ENCODE measurements around the gene FAM135A.
"Not testable (repeated sequence)": the region's sequence is repeated elsewhere in the genome, so short reads cannot be mapped to it uniquely, and the experiment has no call there.

The FAM135A gene

GRCh38 chr6:70456735-70457134, 43.4 kb downstream of the FAM135A start:
- TF ChIP-seq, protein P1, sequence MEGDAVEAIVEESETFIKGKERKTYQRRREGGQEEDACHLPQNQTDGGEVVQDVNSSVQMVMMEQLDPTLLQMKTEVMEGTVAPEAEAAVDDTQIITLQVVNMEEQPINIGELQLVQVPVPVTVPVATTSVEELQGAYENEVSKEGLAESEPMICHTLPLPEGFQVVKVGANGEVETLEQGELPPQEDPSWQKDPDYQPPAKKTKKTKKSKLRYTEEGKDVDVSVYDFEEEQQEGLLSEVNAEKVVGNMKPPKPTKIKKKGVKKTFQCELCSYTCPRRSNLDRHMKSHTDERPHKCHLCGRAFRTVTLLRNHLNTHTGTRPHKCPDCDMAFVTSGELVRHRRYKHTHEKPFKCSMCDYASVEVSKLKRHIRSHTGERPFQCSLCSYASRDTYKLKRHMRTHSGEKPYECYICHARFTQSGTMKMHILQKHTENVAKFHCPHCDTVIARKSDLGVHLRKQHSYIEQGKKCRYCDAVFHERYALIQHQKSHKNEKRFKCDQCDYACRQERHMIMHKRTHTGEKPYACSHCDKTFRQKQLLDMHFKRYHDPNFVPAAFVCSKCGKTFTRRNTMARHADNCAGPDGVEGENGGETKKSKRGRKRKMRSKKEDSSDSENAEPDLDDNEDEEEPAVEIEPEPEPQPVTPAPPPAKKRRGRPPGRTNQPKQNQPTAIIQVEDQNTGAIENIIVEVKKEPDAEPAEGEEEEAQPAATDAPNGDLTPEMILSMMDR (IDR thresholded peaks at IDR 0.05; ENCODE audit: control insufficient read depth, insufficient read depth, low read depth, low read length, missing control alignments), result no peak
- no peak for DNase-seq (ENCODE audit: low read depth)
- no peak overlapping the region for H3K4me3 ChIP-seq (ENCODE audit: control insufficient read depth, low read depth, low read length)

DNA sequence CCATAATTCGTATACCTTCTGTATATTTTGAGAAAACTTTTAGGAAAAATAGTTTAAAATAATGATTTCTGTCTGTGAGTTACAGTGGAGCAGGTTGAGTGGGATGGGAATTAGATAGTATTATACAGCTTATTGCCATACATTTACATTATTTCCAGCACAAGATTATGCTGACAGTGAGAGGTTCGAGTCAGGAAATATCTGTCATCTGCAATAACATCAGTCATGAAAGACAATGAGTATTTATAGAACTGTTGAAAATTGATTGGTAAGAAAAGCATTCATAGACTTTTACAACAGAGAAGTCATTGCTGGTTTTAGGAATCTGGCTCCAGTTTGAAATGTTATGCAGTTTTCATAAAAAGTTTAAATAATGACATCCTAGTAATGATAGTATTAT, 45.9 kb downstream of the FAM135A start:
- H3K4me3 ChIP-seq (ENCODE audit: control insufficient read depth, low read depth, low read length), result no peak overlapping the region
- DNase-seq (ENCODE audit: low read depth), result no peak
- TF ChIP-seq, protein P1 (IDR thresholded peaks at IDR 0.05; ENCODE audit: control insufficient read depth, insufficient read depth, low read depth, low read length, missing control alignments), result no peak

GRCh38 chr6:70459699-70460098, 46.4 kb downstream of the FAM135A start:
- DNase-seq (ENCODE audit: low read depth); H3K4me3 ChIP-seq (ENCODE audit: control insufficient read depth, low read depth, low read length): not testable (repeated sequence)

GRCh38 chr6:70470016-70470415, 56.7 kb downstream of the FAM135A start:
- no peak for DNase-seq (ENCODE audit: low read depth)
- TF ChIP-seq, protein P1 (IDR thresholded peaks at IDR 0.05; ENCODE audit: control insufficient read depth, insufficient read depth, low read depth, low read length, missing control alignments), result no peak
- no peak overlapping the region for H3K4me3 ChIP-seq (ENCODE audit: control insufficient read depth, low read depth, low read length)

DNA sequence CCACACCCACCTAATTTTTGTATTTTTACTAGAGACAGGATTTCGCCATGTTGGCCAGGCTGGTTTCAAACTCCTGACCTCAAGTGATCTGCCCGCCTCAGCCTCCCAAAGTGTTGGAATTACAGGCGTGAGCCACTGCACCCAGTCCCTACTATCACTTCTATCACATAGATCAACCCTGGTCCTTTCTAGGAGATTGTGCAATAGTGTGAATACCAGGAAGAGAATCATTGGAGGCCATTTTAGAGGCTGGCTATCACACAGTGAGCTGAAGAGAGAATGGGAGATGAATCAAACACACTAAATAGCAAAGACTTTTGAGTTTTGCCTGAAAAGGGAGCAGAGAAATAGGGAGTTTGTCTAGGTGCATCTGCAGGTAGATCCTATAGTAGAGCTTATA, 57.2 kb downstream of the FAM135A start:
- not testable (repeated sequence) for DNase-seq (ENCODE audit: low read depth)

DNA sequence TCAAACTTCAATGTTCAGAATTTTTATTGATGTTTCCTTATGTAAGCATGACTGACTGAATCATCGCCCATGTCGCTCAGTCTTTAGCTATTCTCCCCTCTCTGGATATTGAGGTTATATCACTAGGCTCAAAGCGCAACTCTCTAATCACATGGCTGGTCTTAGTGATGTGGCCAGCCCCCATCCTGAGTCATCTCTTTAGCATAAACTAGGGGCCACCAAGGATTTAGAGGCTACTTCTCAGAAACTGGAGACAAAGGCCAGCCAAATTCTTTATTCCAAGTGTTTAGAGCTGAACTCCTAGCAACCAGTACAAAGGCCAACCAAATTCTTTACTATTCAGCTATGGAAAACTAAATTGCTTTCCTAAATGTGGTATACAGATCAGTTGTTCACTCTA, 61.4 kb downstream of the FAM135A start:
- TF ChIP-seq, protein P1 (IDR thresholded peaks at IDR 0.05; ENCODE audit: control insufficient read depth, insufficient read depth, low read depth, low read length, missing control alignments), result no peak
- DNase-seq (ENCODE audit: low read depth), result no peak
- H3K4me3 ChIP-seq (ENCODE audit: control insufficient read depth, low read depth, low read length), result no peak overlapping the region

More for the DNA sequence above, 57.2 kb downstream of the FAM135A start:
- H3K4me3 ChIP-seq (ENCODE audit: control insufficient read depth, low read depth, low read length), result not testable (repeated sequence)

GRCh38 chr6:70479236-70479635, 65.9 kb downstream of the FAM135A start:
- no peak overlapping the region for H3K4me3 ChIP-seq (ENCODE audit: control insufficient read depth, low read depth, low read length)
- DNase-seq (ENCODE audit: low read depth), result no peak
- TF ChIP-seq, protein P1 (IDR thresholded peaks at IDR 0.05; ENCODE audit: control insufficient read depth, insufficient read depth, low read depth, low read length, missing control alignments), result no peak

DNA sequence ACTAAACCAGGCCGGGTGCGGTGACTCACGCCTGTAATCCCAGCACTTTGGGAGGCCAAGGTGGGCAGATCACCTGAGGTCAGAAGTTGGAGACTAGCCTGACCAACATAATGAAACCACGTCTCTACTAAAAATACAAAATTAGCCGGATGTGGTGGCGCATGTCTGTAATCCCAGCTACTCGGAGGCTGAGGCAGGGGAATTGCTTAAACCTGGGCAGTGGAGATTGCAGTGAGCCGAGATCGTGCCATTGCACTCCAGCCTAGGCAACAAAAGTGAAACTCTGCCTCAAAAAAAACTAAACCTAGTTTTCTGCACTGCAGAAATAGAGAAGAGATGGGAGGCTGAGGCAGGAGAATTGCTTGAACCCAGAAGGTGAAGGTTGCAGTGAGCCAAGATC, 73.3 kb downstream of the FAM135A start:
- not testable (repeated sequence) for DNase-seq (ENCODE audit: low read depth)

More for the DNA sequence above, 73.3 kb downstream of the FAM135A start:
- not testable (repeated sequence) for H3K4me3 ChIP-seq (ENCODE audit: control insufficient read depth, low read depth, low read length)

All from AG09309 (cell line).